ENCODE data around the gene NUMA1. TPM values are rescaled to one million over a fixed set of nuclear protein-coding genes. Genes with fewer than 3 reads are reported as not detected.

NUMA1 gene
- polyA plus RNA-seq, 1 experiment = 79.5 TPM

GRCh38 chr11:72000202-72000867 lies 80.0 kb downstream of the NUMA1 start:
- Histone ChIP-seq H3K4me3 (ENCODE audit: low read depth, low read length) (no peak overlapping the region), H3K9me3 (ENCODE audit: control insufficient read depth, insufficient read depth, low read length) (no peaks in the 10 kb centered on the region), H3K27ac (ENCODE audit: low read depth, low read length) (no peak overlapping the region), H3K27me3 (ENCODE audit: control insufficient read depth, insufficient read depth, low read length) (no peaks in the 10 kb centered on the region)
- no peak for DNase-seq (ENCODE audit: low read depth, low spot score)
- ChIA-PET CTCF (interaction anchor here (0.8 to 4.1 kb wide), 4 partner anchors 23 to 91 kb away, joined by 3 to 18 read pairs (median 6); no protein-coding TSS in a partner anchor), POLR2A (interaction anchor here (1.3 to 1.4 kb wide), 2 partner anchors 13 to 15 kb away, joined by 4 read pairs; no protein-coding TSS in a partner anchor)
- TF ChIP-seq CTCF (IDR thresholded peaks at IDR 0.05; ENCODE audit: low read depth, low read length) = no peak

DNA sequence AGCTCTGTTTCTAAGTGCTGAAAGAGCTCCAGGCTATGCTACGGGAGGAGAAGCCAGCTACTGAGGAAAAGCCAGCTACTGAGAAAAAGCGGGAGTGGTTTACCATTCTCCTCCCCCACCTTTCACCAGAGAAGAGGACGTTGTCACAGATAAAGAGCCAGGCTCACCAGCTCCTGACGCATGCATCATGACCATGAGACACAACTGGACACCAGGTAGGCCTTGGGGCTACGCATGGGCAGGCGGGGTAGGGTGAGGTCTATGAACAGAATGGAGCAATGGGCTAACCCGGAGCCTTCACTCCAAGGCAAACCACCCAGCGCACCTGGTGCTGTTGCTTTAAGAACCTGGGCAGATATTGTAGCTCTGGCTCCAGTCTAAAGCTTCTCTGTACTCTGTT lies 80.5 kb downstream of the NUMA1 start:
- Histone ChIP-seq H3K9me3 (ENCODE audit: control insufficient read depth, insufficient read depth, low read length) (no peaks in the 10 kb centered on the region), H3K27me3 (ENCODE audit: control insufficient read depth, insufficient read depth, low read length) (no peaks in the 10 kb centered on the region), H3K27ac (ENCODE audit: low read depth, low read length) (no peak overlapping the region), H3K4me3 (ENCODE audit: low read depth, low read length) (no peak overlapping the region)
- TF ChIP-seq CTCF (IDR thresholded peaks at IDR 0.05; ENCODE audit: low read depth, low read length) = no peak
- POLR2A ChIA-PET = interaction anchor here (1.3 to 1.4 kb wide), 2 partner anchors 14 to 16 kb away, joined by 4 read pairs; no protein-coding TSS in a partner anchor
- DNase-seq (ENCODE audit: low read depth, low spot score) = no peak
- CTCF ChIA-PET = interaction anchor here (0.8 to 4.1 kb wide), 4 partner anchors 22 to 92 kb away, joined by 3 to 18 read pairs (median 6); no protein-coding TSS in a partner anchor

- Histone ChIP-seq H3K9me3 (ENCODE audit: control insufficient read depth, insufficient read depth, low read length) (no peaks in the 10 kb centered on the region), H3K4me3 (ENCODE audit: low read depth, low read length) (peak overlapping the region; percentile 17; the same call in 1 of the 2 replicates), H3K27me3 (ENCODE audit: control insufficient read depth, insufficient read depth, low read length) (no peaks in the 10 kb centered on the region), H3K27ac (ENCODE audit: low read depth, low read length) (peak overlapping the region; percentile 31)
- POLR2A ChIA-PET = interaction anchor here (0.5 to 1.4 kb wide), 3 partner anchors 13 to 16 kb away, joined by 4 to 6 read pairs (median 4); no protein-coding TSS in a partner anchor
- CTCF ChIA-PET = interaction anchor here (0.8 to 4.1 kb wide), 4 partner anchors 22 to 92 kb away, joined by 3 to 18 read pairs (median 6); no protein-coding TSS in a partner anchor
- no peak for TF ChIP-seq CTCF (IDR thresholded peaks at IDR 0.05; ENCODE audit: low read depth, low read length)
- no peak for DNase-seq (ENCODE audit: low read depth, low spot score)
Observed at GRCh38 chr11:71999362-71999761, 81.0 kb downstream of the NUMA1 start.

DNA sequence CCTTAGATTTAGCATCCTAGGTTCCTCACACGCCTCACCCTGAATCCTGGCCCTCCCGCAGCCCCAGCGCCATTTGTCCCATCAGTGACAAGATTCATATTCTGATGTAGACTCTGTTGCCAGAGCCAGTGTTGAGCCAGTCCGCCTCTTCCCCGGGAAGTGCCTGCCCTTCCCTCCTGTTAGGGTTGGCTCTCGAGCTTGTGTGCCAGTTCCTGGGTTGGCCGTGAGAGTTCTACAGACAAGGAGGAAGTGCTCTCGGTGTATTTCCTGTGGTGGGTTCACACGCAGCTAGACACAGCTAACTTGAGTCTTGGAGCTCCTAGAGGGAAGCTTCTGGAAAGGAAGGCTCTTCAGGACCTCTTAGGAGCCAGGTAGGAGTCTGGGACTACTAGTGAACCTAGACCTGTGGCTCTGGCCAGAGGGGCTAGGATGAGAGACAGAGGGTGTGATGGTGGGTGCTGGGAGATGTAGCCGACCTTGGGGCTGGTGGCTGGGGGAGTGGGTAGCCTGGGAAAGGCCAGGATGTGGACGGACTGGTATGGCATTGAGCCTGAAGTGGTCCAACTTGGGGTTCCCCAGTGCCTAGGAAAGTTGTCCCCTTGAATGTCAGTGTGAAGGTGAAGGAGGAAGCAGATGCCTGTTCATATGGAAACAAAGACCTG lies 81.6 kb downstream of the NUMA1 start, which contains the start of gene IL18BP:
TSS of gene IL18BP (plus strand) at position 261 of the 662 bp plus-strand sequence. CDS start 1,076 bp downstream, outside the sequence.
- H3K9me3 ChIP-seq (ENCODE audit: control insufficient read depth, insufficient read depth, low read length) = no peaks in the 10 kb centered on the region
- H3K27ac ChIP-seq (ENCODE audit: low read depth, low read length) = peak within 1 kb of the TSS; percentile 31
- POLR2A ChIA-PET = interaction anchor here (0.5 kb wide), 1 partner anchor 12 kb away, joined by 6 read pairs; no protein-coding TSS in a partner anchor
- no peaks in the 10 kb centered on the region for H3K27me3 ChIP-seq (ENCODE audit: control insufficient read depth, insufficient read depth, low read length)
- DNase-seq (ENCODE audit: low read depth, low spot score) = no peak
- no peak for TF ChIP-seq CTCF (IDR thresholded peaks at IDR 0.05; ENCODE audit: low read depth, low read length)
- CTCF ChIA-PET = interaction anchor here (1.9 to 4.1 kb wide), 2 partner anchors 21 to 27 kb away, joined by 8 to 18 read pairs; no protein-coding TSS in a partner anchor
- H3K4me3 ChIP-seq (ENCODE audit: low read depth, low read length) = peak within 1 kb of the TSS; percentile 17; the same call in 1 of the 2 replicates

Measured in AG04450 (cell line).